GM21360 (cell line): Measurements from ENCODE around the gene FRAS1.
"Not testable (repeated sequence)": the region's sequence is repeated elsewhere in the genome, so short reads cannot be mapped to it uniquely, and the experiment has no call there.

Experiments
- ATAC-seq: cut with Tn5 transposase; IDR thresholded peaks from one replicate; pipeline ENCODE4 v1.9.1; 2021; ENCODE audit warnings: mild to moderate bottlenecking, moderate library complexity; ENCODE audit not compliant: unreplicated experiment

FRAS1 gene

DNA sequence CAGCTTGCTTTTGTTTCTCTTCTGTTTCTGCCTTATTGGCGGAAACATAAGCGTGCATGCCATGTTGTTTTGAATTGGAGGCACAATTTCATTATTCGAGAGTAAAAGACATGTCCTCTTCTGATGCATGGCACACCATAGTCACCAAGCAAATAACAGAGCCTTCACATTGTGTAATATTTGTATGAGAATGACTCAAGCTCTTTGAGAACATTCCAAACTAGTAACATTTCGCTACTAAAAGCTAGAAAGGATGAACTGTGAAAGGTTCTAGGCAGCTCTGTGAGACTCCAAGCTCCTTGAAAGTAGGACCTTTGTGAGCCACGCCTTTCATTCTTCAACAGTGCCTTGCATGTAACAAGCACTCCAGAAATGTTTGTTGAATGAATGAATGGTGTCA, 485.2 kb downstream of the FRAS1 start:
- ATAC-seq = no peak

DNA sequence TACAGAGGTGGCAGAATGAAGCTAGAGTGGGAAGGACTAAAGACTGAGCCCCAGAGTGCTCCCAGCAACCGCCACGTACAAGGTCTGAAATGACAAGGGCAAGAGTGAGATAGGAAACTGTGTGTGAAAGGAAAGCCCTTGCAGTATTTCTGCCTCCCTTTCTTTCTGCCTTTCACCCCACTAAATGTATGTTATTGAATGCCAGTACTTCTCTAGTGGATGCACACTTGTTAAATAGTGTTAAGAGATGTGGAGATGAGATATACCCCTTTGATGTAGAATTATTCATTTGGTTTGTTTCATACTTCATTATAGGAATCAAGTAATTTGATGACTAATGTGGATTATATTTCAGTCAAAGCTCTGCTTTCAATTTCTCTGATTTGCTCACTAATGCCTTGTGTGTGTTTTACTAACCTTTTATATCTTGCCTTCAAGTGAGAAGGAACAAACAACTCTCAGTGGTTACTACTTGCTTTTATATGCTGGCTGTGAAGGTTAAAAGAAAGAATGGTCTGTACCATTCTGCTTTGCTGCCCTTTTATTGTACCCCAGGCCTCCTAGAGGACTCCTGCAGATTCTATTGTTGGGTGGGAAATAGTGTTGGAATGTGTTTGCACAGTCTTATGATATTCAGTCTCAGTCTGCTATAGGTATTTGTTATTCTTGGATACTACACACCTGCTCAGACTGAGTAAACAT, 486.5 kb downstream of the FRAS1 start:
- ATAC-seq = no peak

DNA sequence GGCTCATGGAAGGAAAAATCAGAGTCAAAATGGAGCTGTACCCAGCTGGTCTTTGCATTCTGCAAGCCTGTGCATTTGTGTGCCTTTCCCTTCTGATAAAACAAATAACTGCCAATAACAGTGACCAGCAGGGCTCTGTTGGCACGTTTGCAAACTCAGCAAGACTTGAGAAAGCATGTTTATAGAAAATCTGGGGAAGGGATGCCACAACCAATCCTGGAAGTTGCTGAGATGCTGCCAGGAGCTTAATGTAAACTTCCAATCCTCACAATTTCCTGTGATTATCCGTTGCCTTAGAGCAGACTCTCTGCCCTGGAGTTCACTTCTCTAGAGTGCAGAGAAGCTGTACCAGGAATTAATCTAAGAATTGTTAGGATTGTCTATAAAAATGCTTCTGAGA, 487.6 kb downstream of the FRAS1 start:
- ATAC-seq = no peak

DNA sequence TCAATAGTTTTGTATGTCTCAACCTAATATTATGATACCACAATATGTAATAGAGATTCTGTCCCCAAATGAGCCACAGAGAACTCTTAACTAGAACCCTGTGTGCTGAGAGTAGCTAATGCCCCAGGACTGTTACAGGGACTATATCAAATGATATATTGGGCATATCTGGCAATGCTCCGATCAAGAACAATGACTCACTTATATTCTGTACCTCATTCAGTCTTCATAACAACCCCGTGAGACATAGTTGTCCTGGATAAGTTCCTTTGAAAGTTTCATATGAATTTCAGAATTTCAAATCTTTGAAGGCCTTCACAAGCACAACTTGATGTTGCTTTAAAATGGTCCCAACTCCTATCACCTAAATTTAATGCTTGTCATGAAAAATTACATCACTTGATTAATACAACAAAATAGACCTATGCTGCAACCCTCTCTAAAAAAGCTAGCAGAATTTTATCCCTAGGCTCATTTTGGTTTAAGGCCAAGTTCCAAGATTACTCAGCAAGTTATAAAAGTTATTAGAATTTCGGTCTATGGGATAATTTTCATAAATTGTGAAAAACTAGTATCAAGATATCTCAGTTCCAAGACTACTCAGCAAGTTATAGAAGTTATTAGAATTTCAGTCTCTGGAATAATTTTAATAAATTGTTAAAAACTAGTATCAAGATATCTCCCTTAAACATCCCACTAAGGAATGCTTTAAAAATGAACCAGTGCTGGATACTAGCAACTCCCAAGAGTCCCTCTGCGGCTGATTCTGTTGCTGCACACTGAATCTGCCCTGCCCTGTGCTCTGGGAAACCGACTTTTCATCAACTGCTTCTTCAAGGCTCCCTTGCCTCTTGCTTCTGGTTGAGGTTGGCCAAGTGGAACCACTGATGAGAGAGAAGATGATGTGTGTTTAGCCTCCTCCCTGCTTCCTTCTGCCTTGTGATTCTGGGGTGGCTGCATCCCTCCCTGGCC, 488.4 kb downstream of the FRAS1 start:
- ATAC-seq = no peak

- not testable (repeated sequence) for ATAC-seq
Measured at GRCh38 chr4:78547899-78548298, 490.8 kb downstream of the FRAS1 start.

DNA sequence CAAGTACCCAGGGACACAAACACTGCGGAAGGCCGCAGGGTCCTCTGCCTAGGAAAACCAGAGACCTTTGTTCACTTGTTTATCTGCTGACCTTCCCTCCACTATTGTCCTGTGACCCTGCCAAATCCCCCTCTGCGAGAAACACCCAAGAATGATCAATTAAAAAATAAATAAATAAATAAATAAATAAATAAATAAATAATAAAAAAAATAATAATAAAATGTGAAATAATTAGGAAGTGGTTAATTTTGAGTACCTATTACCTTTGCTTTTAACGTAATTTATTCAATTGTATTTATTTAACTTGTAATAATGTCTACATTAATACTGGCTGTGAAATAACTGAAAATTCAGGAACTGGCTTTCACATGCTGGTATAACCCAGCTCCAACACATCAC, 491.8 kb downstream of the FRAS1 start:
- not testable (repeated sequence) for ATAC-seq

DNA sequence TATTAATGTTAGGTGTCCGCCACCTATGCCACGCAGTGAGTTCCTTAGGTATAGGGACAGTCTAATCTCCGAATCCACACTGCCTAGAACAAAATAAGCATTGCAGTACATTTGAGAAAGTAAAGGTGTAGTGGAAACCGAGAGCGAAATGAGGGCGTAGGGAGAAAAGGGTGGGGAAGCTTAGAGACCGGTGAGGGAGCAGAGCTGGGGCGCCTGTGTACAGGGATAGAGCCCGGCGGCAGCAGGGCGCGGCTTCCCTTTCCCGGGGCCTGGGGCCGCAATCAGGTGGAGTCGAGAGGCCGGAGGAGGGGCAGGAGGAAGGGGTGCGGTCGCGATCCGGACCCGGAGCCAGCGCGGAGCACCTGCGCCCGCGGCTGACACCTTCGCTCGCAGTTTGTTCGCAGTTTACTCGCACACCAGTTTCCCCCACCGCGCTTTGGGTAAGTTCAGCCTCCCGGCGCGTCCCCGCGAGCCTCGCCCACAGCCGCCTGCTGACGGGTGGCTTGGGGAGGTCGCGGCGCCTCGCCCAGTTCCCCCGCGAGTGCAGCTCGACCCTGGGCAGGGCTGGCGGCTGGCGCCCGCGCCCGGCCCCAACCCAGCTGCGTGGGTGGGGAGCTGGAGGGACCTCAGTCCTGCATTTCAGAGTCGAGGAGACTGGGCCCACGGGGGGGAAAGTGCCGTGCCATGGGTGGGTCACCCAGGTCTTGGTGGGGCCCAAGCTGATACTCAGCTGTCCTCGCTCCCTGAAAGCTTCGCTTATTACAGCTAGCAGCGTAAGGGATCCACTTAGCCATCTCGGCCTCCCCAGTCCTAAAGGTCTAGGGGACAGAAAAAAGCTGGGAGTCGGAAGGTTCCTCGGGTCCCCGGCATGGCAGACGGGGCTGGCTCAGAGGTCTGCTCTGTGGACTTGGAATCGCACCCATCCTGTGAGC, 494.6 kb downstream of the FRAS1 start, which contains the start of gene ANXA3:
Gene ANXA3, plus strand, starts transcription at position 351 of the 932 bp plus-strand sequence. CDS start 2,704 bp downstream, outside the sequence.
- ATAC-seq = peak; percentile 52

DNA sequence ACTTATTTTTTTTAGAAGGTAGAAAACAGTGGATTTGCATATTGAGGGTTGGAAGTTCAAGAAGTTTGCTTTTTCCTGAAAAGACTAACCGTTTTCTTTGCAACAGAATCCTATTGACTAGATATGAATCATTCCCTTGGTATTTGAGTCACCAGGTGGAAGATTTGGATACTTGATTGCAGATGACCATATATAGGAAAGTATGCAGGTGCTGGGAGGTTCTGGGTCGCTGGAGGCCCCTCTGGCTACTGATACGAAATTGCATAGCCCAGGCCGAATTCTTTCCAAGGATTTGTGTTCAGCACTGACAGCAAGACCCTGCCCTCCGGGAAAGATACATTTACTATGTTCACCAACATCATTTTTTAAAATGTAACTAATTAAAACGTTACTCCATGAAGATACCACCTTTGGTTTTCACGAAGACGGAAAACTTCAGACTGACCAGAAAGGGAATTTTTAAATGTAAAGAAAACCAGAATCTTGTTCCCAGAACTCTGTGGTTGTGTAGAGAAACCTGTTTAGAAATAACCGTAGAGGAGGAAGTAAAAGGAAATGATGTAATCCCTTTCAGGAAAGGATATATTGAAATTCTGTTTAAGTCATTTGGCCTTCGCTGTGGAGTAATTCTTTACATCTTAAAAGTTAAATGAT, 495.4 kb downstream of the FRAS1 start:
- ATAC-seq = no peak

DNA sequence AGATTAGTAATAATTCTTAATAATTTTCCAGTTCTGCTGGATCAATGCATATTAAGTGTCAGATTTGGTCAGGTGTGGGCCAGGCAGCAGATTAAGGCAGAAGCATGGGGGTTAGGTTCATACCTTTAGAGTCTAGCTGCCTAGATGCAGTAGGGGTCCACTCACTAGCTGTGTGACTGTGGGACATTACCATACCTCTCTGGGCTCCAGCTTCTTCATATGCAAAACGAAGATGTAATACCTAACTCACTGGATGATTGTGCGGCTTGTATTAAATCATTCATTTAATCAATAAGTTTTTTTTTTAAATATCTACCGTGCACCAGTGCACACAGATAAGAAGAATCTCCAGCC, 495.9 kb downstream of the FRAS1 start:
- ATAC-seq = no peak

GRCh38 chr4:78553529-78554060, 496.5 kb downstream of the FRAS1 start:
- no peak for ATAC-seq

DNA sequence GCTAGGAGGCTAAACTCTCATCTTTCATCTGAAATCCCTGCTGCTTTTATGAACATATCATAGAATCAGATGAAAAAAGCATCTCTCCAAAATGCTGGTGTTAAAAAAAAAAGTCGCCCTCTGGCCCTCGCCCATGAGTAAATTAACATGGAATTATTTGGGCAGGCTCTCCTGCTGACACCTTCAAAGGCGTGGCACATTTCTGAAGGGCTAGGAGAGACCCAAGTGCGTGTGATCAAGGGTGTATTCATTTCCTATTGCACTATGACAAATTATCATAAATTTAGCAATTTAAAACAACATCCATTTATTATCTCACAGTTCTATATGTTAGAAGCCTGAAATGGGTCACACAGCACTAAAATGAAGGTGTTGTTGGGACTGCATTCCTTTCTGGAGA, 499.5 kb downstream of the FRAS1 start:
- ATAC-seq = no peak

DNA sequence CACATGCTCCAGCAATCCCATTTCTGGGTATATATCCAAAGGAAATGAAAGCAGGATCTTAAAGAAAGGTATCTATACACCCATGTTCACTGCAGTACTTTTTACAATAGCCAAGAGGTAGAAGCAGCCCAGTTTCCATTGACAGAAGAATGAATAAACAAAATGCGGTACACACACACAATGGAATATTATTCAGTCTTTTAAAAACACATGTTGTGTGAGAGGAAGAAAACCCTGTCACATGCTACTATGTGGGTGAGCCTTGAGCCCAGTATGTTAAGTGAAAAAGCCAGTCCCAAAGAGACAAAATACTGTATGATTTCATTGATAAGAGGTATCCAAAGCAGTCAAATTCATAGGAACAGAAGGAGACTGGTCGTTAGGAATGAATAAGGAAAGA, 500.7 kb downstream of the FRAS1 start:
- ATAC-seq = no peak

GRCh38 chr4:78558410-78558809, 501.3 kb downstream of the FRAS1 start:
- ATAC-seq = no peak

DNA sequence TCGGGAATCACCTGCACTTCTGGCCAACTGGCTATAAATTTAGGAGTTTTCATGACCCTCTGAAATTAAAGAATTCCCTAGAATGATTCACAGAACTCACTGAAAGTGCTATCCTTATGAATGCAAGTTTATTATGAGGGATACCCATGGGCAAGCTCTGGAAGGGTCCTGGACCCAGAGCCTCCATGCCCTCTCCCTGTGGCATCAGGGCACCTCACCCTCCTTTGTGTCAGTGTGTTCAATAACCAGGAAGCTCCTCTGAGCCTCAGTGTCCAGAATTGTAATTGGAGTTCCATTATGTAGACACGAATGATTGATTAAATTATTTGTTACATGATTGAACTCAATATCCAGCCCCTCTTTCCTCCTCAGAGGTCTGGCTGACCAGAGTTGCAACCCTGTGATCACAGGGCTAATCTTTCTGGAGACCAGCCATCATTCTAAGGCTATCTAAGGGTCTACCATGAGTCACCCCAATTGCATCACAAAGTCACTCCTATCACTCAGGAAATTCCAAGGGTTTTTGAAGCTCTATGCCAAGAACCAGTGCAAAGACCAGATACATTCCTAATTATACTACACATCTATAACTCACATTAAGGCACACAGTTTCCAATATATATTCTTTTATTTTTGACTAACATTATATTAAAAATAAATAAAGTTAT, 503.3 kb downstream of the FRAS1 start:
- ATAC-seq = no peak

- ATAC-seq = no peak
Measured at GRCh38 chr4:78561677-78562076, 504.6 kb downstream of the FRAS1 start.

DNA sequence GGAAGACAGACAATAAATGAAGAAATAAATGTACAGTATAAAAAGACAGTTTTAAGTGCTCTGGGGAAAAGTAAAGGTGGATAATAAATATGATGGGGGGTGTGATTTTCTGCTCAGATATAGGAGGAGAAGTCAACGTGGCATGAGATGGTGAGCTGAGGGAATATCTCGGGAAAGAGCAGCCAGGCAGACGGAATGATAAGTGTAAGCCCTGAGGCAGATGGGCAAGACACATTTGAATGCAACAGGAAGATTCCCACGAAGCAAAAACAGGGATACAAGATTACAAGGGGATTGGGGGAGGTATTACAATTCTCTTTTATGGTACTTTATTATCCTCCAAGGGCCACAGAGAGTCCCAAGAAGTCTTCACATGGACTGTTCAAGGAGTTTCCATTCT, 505.6 kb downstream of the FRAS1 start:
- ATAC-seq = no peak

GRCh38 chr4:78565971-78566372, 508.8 kb downstream of the FRAS1 start:
- no peak for ATAC-seq

DNA sequence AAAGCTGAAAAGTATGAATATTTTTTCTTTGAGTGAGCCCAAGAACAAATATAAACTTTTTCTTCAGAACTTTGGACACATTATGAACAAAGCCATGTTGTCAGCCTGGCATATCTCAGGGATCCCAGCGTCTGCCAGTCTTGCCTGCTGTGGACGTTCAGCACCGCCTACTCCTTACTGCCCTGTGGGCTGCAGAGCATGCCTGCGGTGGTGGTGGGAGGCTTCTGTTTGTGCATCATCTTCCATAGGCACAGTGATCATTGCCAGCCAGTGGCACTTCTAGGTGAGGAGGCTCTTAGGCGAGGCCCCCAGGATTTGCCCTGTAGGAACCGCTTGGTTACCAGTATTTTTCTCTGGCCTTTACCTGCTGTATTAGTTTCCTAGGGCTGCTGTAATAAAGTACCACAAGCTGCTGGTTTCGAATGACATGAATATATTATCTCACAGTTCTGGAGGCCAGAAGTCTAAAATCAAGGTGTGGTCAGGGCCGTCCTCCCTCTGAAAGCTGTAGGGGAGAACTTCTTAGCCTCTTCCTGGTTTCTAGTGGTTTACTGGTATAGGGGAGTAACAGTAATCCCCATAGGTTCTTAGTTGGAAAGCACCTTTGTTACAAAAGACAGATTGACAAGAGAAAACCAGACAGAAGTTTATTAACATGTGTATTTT, 509.8 kb downstream of the FRAS1 start:
- ATAC-seq = no peak

DNA sequence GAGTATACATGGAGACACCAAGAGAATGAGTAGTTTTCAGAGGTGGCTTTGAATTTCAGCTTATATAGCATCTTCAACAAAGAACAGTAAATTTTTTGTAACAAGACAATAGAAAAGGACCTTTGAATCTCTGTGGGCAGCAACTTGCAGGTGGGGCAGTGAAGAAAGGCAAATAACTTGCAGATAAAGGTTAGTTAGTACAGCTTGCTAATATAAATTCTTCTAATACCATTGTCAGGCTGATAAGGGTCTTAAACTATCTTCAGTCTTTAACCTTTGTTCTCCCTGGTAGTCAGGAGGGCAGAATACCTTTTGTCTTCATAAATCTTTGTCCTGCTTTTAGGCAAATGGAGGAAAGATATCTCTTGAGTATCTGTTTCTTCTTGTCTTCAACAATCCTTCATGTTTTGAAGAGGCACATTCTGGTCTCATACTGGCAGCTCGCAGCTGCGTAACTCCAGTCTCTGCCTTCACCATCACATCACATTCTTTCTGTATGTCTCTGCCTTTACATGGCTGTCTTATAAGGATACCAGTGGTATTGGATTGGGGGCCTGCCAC, 510.5 kb downstream of the FRAS1 start:
- ATAC-seq = no peak
